VCaP (cell line): ENCODE measurements around the gene SPATA12.

Source experiments
- H3K27ac ChIP-seq: fragments of 450-650 bp; 2 replicates; pipeline ENCODE4 v1.5.1; 2017
- TF ChIP-seq, protein P1 (sequence below): fragments of 450-650 bp; conservative IDR thresholded peaks from 2 replicates; pipeline ENCODE4 v1.5.1; 2017; ENCODE audit warnings: mild to moderate bottlenecking, moderate library complexity

SPATA12 gene

DNA sequence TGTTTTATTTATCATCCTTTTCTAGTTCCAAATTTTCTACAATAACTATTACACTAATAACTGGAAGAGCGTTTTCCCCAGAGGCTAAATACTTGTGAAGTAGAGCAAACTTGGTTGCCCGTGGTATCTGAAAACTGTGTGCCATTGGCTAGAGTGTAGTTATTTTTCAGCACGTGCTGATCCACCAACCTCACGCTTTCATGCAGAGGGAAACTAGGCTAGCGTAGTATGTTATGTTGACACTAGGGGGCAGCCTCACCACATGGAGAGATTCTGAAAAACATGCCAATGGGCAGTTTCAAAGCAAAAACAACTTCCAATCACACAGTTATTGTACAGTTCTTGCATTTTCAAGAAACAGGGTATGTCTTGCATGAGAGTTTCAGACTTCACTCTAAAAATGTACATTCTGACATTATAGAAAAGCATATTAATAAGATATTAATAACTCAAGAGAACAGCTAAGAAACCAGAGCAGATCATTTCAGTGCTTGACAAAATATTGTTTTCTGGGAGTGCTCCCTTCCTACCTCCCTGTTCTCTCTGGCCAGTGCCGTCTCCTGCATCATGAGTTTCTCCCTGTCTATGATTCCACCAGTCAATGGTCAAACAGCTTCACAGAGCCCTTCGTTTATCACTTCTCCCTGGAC is 39.7 kb downstream of the SPATA12 start:
- no peak overlapping the region for H3K27ac ChIP-seq
- TF ChIP-seq, protein P1, sequence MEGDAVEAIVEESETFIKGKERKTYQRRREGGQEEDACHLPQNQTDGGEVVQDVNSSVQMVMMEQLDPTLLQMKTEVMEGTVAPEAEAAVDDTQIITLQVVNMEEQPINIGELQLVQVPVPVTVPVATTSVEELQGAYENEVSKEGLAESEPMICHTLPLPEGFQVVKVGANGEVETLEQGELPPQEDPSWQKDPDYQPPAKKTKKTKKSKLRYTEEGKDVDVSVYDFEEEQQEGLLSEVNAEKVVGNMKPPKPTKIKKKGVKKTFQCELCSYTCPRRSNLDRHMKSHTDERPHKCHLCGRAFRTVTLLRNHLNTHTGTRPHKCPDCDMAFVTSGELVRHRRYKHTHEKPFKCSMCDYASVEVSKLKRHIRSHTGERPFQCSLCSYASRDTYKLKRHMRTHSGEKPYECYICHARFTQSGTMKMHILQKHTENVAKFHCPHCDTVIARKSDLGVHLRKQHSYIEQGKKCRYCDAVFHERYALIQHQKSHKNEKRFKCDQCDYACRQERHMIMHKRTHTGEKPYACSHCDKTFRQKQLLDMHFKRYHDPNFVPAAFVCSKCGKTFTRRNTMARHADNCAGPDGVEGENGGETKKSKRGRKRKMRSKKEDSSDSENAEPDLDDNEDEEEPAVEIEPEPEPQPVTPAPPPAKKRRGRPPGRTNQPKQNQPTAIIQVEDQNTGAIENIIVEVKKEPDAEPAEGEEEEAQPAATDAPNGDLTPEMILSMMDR: peak; percentile 97

DNA sequence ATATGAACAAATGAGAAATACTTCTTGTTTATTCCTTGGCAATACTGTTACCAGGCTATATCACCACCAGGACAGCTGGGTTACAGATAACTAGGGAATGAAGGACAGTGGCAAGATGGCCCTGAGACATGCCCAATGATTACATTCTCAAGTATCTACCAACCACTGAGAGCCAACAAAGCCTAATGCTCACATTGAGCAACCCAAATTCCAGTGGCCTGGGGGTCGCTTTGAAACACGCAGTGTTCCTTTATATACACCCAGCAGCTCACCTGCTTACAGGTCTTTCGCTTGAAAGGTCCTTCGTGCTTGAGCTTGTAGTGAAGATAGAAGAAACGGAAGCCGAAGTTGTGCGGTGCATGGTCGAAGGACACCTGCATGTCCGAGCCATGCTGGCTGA is 45.1 kb downstream of the SPATA12 start:
- TF ChIP-seq, protein P1: no peak
- H3K27ac ChIP-seq: no peak overlapping the region

DNA sequence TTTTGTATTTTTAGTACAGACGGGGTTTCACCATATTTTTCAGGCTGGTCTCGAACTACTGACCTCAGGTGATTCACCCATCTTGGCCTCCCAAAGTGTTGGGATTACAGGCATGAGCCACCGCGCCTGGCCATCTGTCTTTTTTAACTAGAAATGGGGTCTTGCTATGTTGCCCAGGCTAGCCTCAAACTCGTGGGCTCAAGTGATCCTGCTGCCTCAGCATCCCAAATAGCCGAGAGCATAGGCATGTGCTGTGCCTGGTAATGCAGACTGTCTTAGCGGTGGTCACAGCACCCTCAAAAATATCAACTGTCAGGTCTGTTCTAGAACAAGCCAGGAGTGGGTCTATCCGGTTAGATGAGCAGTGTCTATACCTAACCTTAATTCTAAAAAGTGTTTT is 48.2 kb downstream of the SPATA12 start:
- H3K27ac ChIP-seq: no peak overlapping the region
- TF ChIP-seq, protein P1: no peak

DNA sequence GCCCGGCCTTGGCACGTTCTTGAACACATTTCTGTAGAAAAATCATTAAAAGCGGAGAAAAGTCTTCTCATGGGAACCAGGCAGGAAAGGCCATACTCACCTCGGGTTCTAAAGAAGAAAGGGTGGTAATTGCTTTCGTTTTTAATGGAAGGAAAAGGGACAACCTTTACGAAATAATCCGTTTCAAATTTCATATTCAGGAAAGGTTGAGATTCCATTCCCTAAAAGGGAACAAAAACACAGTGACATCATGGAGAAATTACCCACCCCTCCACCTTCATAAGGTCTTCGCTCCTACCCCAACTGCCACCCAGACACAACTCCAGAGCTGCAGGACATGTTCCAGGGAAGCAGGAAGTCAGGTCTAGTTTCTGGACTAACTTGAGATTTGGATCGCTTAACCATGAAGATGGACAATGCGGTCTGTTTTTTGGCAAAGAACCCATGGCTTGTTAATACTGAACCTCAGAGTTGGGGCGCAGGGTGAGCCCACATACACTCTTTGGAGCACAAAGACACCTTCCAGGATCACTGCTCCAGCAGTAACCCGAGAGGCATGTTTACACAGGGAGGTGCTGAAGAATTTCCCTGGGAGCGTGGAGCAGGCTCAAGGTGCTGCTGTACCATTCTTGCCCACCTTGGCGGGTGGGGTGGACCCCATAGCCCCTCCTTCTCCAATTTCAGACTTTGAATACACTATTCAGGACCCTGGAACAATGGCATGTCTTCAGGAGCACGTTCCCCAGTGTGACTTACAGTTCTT is 49.2 kb downstream of the SPATA12 start:
- H3K27ac ChIP-seq: no peak overlapping the region
- TF ChIP-seq, protein P1: no peak

DNA sequence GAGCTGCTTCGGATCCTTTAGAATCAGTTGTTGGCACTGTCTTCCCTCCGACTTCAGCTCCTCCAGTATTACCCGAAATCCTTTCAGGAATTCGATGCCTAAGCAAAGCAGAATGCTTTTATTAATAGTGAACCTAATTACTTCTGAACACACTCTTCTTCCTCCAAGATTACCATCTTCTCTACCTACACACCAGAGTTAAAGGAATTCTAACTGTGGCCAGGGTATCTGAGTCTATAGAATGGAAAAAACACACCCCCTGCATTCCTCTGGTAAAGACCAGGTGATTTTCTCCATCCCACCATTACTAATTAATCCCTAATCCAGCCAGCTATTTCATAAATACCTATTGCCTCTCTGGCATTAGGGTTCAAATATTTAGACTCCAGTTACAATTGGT is 49.8 kb downstream of the SPATA12 start:
- no peak overlapping the region for H3K27ac ChIP-seq
- TF ChIP-seq, protein P1: no peak

- TF ChIP-seq, protein P1: no peak
Observed at GRCh38 chr3:57110798-57111197, 50.3 kb downstream of the SPATA12 start.

GRCh38 chr3:57112206-57112605 is 51.7 kb downstream of the SPATA12 start:
- no peak overlapping the region for H3K27ac ChIP-seq
- TF ChIP-seq, protein P1: peak; percentile 55

More at GRCh38 chr3:57110798-57111197, 50.3 kb downstream of the SPATA12 start:
- H3K27ac ChIP-seq: no peak overlapping the region
